Liver (tissue), 9 donors: ENCODE results near the gene TTC1. TPM values are rescaled to one million over a fixed set of nuclear protein-coding genes. Genes with fewer than 3 reads are reported as not detected.
"Not testable (repeated sequence)": the region's sequence is repeated elsewhere in the genome, so short reads cannot be mapped to it uniquely, and the experiment has no call there.

ENCODE experiments used
- DNase-seq: peaks from one replicate; pipeline ENCODE4 v3.0.0-alpha.2; 2017; ENCODE audit warnings: low spot score
- H3K27ac ChIP-seq, 2 donors: one replicate each; pipeline ENCODE4 v1.7.0; 2013; ENCODE audit warnings: inconsistent platforms in 2 of 2, low read length in 2 of 2, control low read depth in 1 of 2, low read depth in 1 of 2, mild to moderate bottlenecking in 1 of 2
- H3K27me3 ChIP-seq, 4 donors: one replicate each; pipeline versions ENCODE4 v1.6.1 to v1.7.0; 2013; ENCODE audit warnings: low read length in 3 of 4, inconsistent platforms in 1 of 4, mild to moderate bottlenecking in 1 of 4, moderate library complexity in 1 of 4; ENCODE audit not compliant: control insufficient read depth in 4 of 4, insufficient read depth in 4 of 4
- H3K36me3 ChIP-seq, 4 donors: one replicate each; pipeline versions ENCODE4 v1.6.1 to v1.7.0; 2013; ENCODE audit warnings: low read length in 3 of 4, mild to moderate bottlenecking in 3 of 4, low read depth in 1 of 4, moderate library complexity in 1 of 4; ENCODE audit not compliant: control insufficient read depth in 4 of 4, insufficient read depth in 3 of 4
- H3K4me1 ChIP-seq, 4 donors: one replicate each; pipeline versions ENCODE4 v1.6.1 to v1.7.0; 2013; ENCODE audit warnings: low read length in 3 of 4, mild to moderate bottlenecking in 3 of 4, moderate library complexity in 1 of 4; ENCODE audit not compliant: control insufficient read depth in 4 of 4, insufficient read depth in 4 of 4
- H3K4me3 ChIP-seq, 3 donors: one replicate each; pipeline versions ENCODE4 v1.6.1 to v1.7.0; 2013; ENCODE audit warnings: low read length in 3 of 3, control low read depth in 1 of 3, low read depth in 1 of 3, mild to moderate bottlenecking in 1 of 3
- H3K9ac ChIP-seq, 2 donors: one replicate each; pipeline ENCODE4 v1.7.0; 2013; ENCODE audit warnings: low read length in 2 of 2, mild to moderate bottlenecking in 2 of 2, moderate library complexity in 2 of 2, control low read depth in 1 of 2, low read depth in 1 of 2
- H3K9me3 ChIP-seq, 4 donors: one replicate each; pipeline versions ENCODE4 v1.6.1 to v1.7.0; 2013; ENCODE audit warnings: low read length in 3 of 4; ENCODE audit not compliant: control insufficient read depth in 4 of 4
- ATF3 ChIP-seq: IDR thresholded peaks from 2 replicates; pipeline ENCODE4 v1.6.1; 2016; ENCODE audit warnings: antibody characterized with exemption
- CTCF ChIP-seq: fragments of 150-350 bp; IDR thresholded peaks from 2 replicates; pipeline ENCODE4 v1.5.1; 2017; ENCODE audit warnings: improper control_type of control experiment, low read depth, low read length; ENCODE audit not compliant: missing input control
- FOXA1 ChIP-seq: IDR thresholded peaks from 2 replicates; pipeline ENCODE4 v1.6.1; 2016; ENCODE audit warnings: antibody characterized with exemption
- FOXA2 ChIP-seq: IDR thresholded peaks from 2 replicates; pipeline ENCODE4 v1.6.1; 2016; ENCODE audit warnings: antibody characterized with exemption
- GABPA ChIP-seq, 2 donors: IDR thresholded peaks in 1 of 2; conservative IDR thresholded peaks in 1 of 2; 2 replicates each; pipeline ENCODE4 v1.6.1; 2016; ENCODE audit warnings: antibody characterized with exemption in 2 of 2, mild to moderate bottlenecking in 1 of 2, moderate library complexity in 1 of 2
- MAX ChIP-seq: IDR thresholded peaks from 2 replicates; pipeline ENCODE4 v1.6.1; 2016; ENCODE audit warnings: antibody characterized with exemption
- NR2F2 ChIP-seq: IDR thresholded peaks from 2 replicates; pipeline ENCODE4 v1.6.1; 2016; ENCODE audit warnings: antibody characterized with exemption
- REST ChIP-seq: IDR thresholded peaks from 2 replicates; pipeline ENCODE4 v1.6.1; 2016; ENCODE audit warnings: antibody characterized with exemption, mild to moderate bottlenecking
- RXRA ChIP-seq, 2 donors: IDR thresholded peaks; 2 replicates each; pipeline ENCODE4 v1.6.1; 2017 to 2018; ENCODE audit warnings: antibody characterized with exemption in 2 of 2, mild to moderate bottlenecking in 1 of 2
- SP1 ChIP-seq: IDR thresholded peaks from 2 replicates; pipeline ENCODE4 v1.6.1; 2018; ENCODE audit warnings: antibody characterized with exemption, mild to moderate bottlenecking
- YY1 ChIP-seq: IDR thresholded peaks from 2 replicates; pipeline ENCODE4 v1.6.1; 2016; ENCODE audit warnings: antibody characterized with exemption, mild to moderate bottlenecking
- ZBTB33 ChIP-seq: IDR thresholded peaks from 2 replicates; pipeline ENCODE4 v1.6.1; 2016; ENCODE audit warnings: antibody characterized with exemption
- WGBS: extraction: QIAGEN DNeasy Blood & Tissue Kit; methylation state at CpG from one replicate; pipeline ENCODE4 v1.1.7; 2013; 5-methylcytosine and 5-hydroxymethylcytosine counted together
- polyA plus RNA-seq, 2 donors: library from polyadenylated mRNA; stranded (reverse) in 1 of 2; unstranded in 1 of 2; fragments of 200-250 nt in 1 of 2; fragments of >200 nt in 1 of 2; fragmentation: Nextera tagmentation in 1 of 2; extraction: Ambion mirVana in 1 of 2; gene quantifications; one replicate each; pipeline versions ENCODE4 v1.2.1 to v1.2.3, GENCODE V29; 2013 to 2015
- total RNA-seq, 2 donors: library from RNA; depleted of rRNA; stranded (reverse); fragments of >200 nt; gene quantifications; one replicate each; pipeline ENCODE4 v1.2.3, GENCODE V29; 2014
- donor health status: healthy.
- donor health status: healthy.
- donor health status: healthy.
- donor health status: healthy.
- donor health status: healthy.

The TTC1 gene
- total and polyA plus RNA-seq, 4 donors, result 18.0 to 35.5 (median 22.2) TPM

GRCh38 chr5:160064417-160064810 lies 55.5 kb downstream of the TTC1 start (continued):
- TF ChIP-seq MAX (no peak), FOXA1 (no peak), NR2F2 (no peak), RXRA (IDR thresholded peaks at IDR 0.05) (peak; percentile 68 to 88)

- H3K27me3 ChIP-seq, result no peaks in the 10 kb centered on the region
- WGBS, result 63% methylated on average over 9 of the region's 9 CpGs
- TF ChIP-seq YY1 (no peak), ATF3 (no peak), CTCF (no peak), NR2F2 (no peak), FOXA2 (no peak), FOXA1 (no peak), MAX (no peak), SP1 (peak; percentile 32), ZBTB33 (no peak)
- H3K27ac ChIP-seq, result peak overlapping the region in 1 of 2 donors; percentile 84
- H3K9ac ChIP-seq, result no peak overlapping the region
- peaks cover 5 to 11% (median 8%) of the 10 kb centered on the region in 4 donors for H3K36me3 ChIP-seq
- H3K4me1 ChIP-seq, result peaks cover 2 to 14% (median 7%) of the 10 kb centered on the region in 4 donors
- no peak for DNase-seq
- H3K9me3 ChIP-seq, result no peaks in the 10 kb centered on the region
- no peak overlapping the region for H3K4me3 ChIP-seq
These were observed 56.2 kb downstream of the TTC1 start for GRCh38 chr5:160064995-160065614.

- not testable (repeated sequence) for H3K36me3 ChIP-seq, H3K27ac ChIP-seq, DNase-seq, H3K9ac ChIP-seq, H3K4me3 ChIP-seq, H3K27me3 ChIP-seq, H3K9me3 ChIP-seq
- 84% methylated on average over 5 of the region's 5 CpGs for WGBS
- H3K4me1 ChIP-seq, result peaks cover 2 to 10% (median 4%) of the 10 kb centered on the region in 4 donors
These were observed 60.2 kb downstream of the TTC1 start for GRCh38 chr5:160069120-160069519.

- Histone ChIP-seq H3K27ac (no peak overlapping the region), H3K9me3 (no peaks in the 10 kb centered on the region), H3K4me1 (no peaks in the 10 kb centered on the region), H3K36me3 (peaks cover 0 to 2% (median 2%) of the 10 kb centered on the region in 4 donors), H3K9ac (no peak overlapping the region), H3K4me3 (no peak overlapping the region), H3K27me3 (no peaks in the 10 kb centered on the region)
- TF ChIP-seq GABPA (IDR thresholded peaks at IDR 0.05 in 1 of 2, conservative IDR thresholded peaks at IDR 0.05 in 1 of 2), result peak; percentile 46 to 59
- TF ChIP-seq REST, result no peak
- DNase-seq, result no peak
- WGBS, result 64% methylated on average over 8 of the region's 8 CpGs
These were observed 62.6 kb downstream of the TTC1 start for GRCh38 chr5:160071516-160071915.
